HepG2 (cell line): ENCODE data around the gene IL17RB. TPM values are rescaled to one million over a fixed set of nuclear protein-coding genes. Genes with fewer than 3 reads are reported as not detected.

Experiments
- KDM2A ChIP-seq: sonication (generic); formaldehyde crosslinking; IDR thresholded peaks from 2 replicates; pipeline ENCODE4 v1.4.0; 2020; ENCODE audit warnings: low read depth, missing genetic modification reagents, borderline replicate concordance
- KLF9 ChIP-seq: IDR thresholded peaks from 2 replicates; pipeline ENCODE4 v1.6.1; 2016; ENCODE audit warnings: low read depth
- LCORL ChIP-seq, 2 experiments: fragments of 450-650 bp in 1 of 2; sonication (generic) in 1 of 2; formaldehyde crosslinking in 1 of 2; IDR thresholded peaks; 2 replicates each; pipeline versions ENCODE4 v1.5.0 to v1.6.1; 2017 to 2020; ENCODE audit warnings: antibody characterized with exemption in 1 of 2, missing genetic modification reagents in 1 of 2
- MEF2D ChIP-seq: sonication (generic); formaldehyde crosslinking; IDR thresholded peaks from 2 replicates; pipeline ENCODE4 v1.5.1; 2020; ENCODE audit warnings: mild to moderate bottlenecking, missing genetic modification reagents
- NONO ChIP-seq, 2 experiments: fragments of 450-650 bp in 1 of 2; sonication (generic) in 1 of 2; formaldehyde crosslinking in 1 of 2; IDR thresholded peaks in 1 of 2; conservative IDR thresholded peaks in 1 of 2; 2 replicates each; pipeline versions ENCODE4 v1.6.1 to v1.8.0; 2017 to 2022; ENCODE audit warnings: mild to moderate bottlenecking in 1 of 2, missing genetic modification reagents in 1 of 2, moderate library complexity in 1 of 2
- RARA ChIP-seq: IDR thresholded peaks from 2 replicates; pipeline ENCODE4 v1.6.1; 2016; ENCODE audit warnings: missing genetic modification reagents, missing compliant biosample characterization
- RBM22 ChIP-seq: fragments of 200-400 bp; formaldehyde crosslinking; optimal IDR thresholded peaks from 2 replicates; pipeline ENCODE3; 2017; ENCODE audit warnings: mild to moderate bottlenecking, low read length, moderate library complexity
- RORA ChIP-seq: sonication (generic); formaldehyde crosslinking; IDR thresholded peaks from 2 replicates; pipeline ENCODE4 v1.5.0; 2020; ENCODE audit warnings: mild to moderate bottlenecking, missing genetic modification reagents, moderate library complexity
- ZNF354B ChIP-seq: sonication (generic); formaldehyde crosslinking; IDR thresholded peaks from 2 replicates; pipeline ENCODE4 v1.8.0; 2022; ENCODE audit warnings: mild to moderate bottlenecking, missing genetic modification reagents
- ZNF446 ChIP-seq: sonication (generic); formaldehyde crosslinking; IDR thresholded peaks from 2 replicates; pipeline ENCODE4 v1.5.0; 2020; ENCODE audit warnings: mild to moderate bottlenecking, missing genetic modification reagents
- ZNF496 ChIP-seq: sonication (generic); formaldehyde crosslinking; IDR thresholded peaks from 2 replicates; pipeline ENCODE4 v1.8.1; 2023; ENCODE audit warnings: mild to moderate bottlenecking, moderate library complexity, missing genetic modification reagents; ENCODE audit not compliant: insufficient replicate concordance
- ZNF562 ChIP-seq: sonication (generic); formaldehyde crosslinking; IDR thresholded peaks from 2 replicates; pipeline ENCODE4 v1.8.0; 2022; ENCODE audit warnings: missing genetic modification reagents, borderline replicate concordance
- ZNF577 ChIP-seq: sonication (generic); formaldehyde crosslinking; IDR thresholded peaks from 2 replicates; pipeline ENCODE4 v1.4.0; 2020; ENCODE audit warnings: mild to moderate bottlenecking, low read depth, missing genetic modification reagents, borderline replicate concordance
- polyA plus RNA-seq, 8 experiments: library from polyadenylated mRNA; depleted of rRNA in 3 of 8; stranded (reverse) in 7 of 8; unstranded in 1 of 8; fragments of >200 nt; fragmentation: Illumina TruSeq in 4 of 8; extraction: Trizol in 4 of 8; gene quantifications; 2 replicates each; pipeline versions ENCODE4 v1.2.1 to v1.2.3, GENCODE V29; 2011 to 2016; ENCODE audit warnings: low read depth in 4 of 8, missing spikeins in 1 of 8, mixed read lengths in 1 of 8; ENCODE audit not compliant: insufficient read depth in 1 of 8
- total RNA-seq, 5 experiments: library from RNA; depleted of rRNA; stranded (reverse); fragments of >200 nt; fragmentation: Illumina TruSeq; extraction: Trizol; gene quantifications; 2 replicates each; pipeline ENCODE4 v1.2.3, GENCODE V29; 2016; ENCODE audit warnings: low read depth in 1 of 5
- TF ChIP-seq, protein P1 (sequence below): sonication (generic); formaldehyde crosslinking; IDR thresholded peaks from 2 replicates; pipeline ENCODE4 v1.4.0; 2020; ENCODE audit warnings: missing genetic modification reagents; ENCODE audit errors: not compliant biosample characterization
- TF ChIP-seq, protein P2 (sequence below): sonication (generic); formaldehyde crosslinking; IDR thresholded peaks from 2 replicates; pipeline ENCODE4 v1.5.1; 2020; ENCODE audit warnings: missing genetic modification reagents, mild to moderate bottlenecking, borderline replicate concordance
- TF ChIP-seq, protein P3 (sequence below): sonication (generic); formaldehyde crosslinking; IDR thresholded peaks from 2 replicates; pipeline ENCODE4 v1.4.0; 2020; ENCODE audit warnings: missing genetic modification reagents
- TF ChIP-seq, protein P4 (sequence below): sonication (generic); formaldehyde crosslinking; conservative IDR thresholded peaks from 2 replicates; pipeline ENCODE4 v1.5.0; 2020; ENCODE audit warnings: missing genetic modification reagents

IL17RB gene
- total and polyA plus RNA-seq, 2 of the 13 experiments (the other 11 are each of a cell fraction or from before 2014, with no cell fraction given), result 130 to 190 TPM

DNA sequence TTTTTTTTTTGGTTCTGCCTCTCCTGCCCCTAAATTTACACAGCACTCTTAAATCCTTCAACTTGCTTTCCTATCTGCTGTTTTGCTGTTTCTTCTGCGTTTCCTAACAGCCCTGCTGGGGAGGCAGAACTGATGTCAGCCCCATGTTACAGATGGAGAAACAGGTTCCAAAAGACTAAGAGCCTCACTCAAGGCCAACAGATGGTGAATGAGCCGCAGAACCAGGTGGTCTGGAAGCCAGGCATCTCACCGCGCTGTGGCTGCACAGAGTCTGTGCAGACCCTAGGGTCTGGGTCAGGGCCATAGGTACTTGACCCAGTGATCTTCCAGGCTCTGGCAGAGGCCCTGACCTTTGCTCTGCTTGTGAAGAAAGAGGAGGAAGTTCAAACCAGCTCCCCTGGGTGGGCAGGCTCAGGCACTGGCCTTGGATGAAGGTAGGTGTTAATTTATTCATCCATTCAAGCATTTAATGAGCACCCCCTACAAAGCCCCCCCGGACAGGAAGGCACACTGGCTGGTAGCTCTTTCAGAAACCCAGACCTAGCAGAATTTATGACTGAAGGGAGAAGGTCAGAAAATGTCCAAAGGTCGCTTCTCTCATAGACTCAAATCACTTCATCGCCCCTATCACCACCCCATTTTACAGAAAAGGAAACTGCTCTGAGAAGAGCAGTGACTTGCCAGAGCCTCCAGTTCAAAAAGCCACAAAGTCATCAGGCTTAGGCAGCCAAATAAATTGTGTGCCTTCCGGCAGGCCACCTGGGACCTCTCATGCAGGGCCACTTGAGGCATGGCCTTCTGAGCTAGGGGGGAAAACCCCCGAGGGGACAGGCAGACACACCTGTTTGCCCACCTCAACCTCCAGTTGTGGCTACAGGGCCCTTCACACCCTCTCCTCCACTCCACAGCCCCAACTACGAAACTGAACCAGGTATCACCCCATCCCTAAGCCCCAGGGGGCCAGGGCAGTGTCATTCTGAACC lies 2.9 kb upstream of the IL17RB start (continued):
- TF ChIP-seq ZNF354B (CRISPR knock-in tag), result no peak
- peak; percentile 1; the same call in 1 of the 2 replicates for TF ChIP-seq LCORL (IDR thresholded peaks at IDR 0.05)
- no peak for TF ChIP-seq LCORL (CRISPR knock-in tag; IDR thresholded peaks at IDR 0.05)
- TF ChIP-seq, protein P1, sequence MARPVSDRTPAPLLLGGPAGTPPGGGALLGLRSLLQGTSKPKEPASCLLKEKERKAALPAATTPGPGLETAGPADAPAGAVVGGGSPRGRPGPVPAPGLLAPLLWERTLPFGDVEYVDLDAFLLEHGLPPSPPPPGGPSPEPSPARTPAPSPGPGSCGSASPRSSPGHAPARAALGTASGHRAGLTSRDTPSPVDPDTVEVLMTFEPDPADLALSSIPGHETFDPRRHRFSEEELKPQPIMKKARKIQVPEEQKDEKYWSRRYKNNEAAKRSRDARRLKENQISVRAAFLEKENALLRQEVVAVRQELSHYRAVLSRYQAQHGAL (CRISPR knock-in tag), result peak; percentile 9
- TF ChIP-seq, protein P2, sequence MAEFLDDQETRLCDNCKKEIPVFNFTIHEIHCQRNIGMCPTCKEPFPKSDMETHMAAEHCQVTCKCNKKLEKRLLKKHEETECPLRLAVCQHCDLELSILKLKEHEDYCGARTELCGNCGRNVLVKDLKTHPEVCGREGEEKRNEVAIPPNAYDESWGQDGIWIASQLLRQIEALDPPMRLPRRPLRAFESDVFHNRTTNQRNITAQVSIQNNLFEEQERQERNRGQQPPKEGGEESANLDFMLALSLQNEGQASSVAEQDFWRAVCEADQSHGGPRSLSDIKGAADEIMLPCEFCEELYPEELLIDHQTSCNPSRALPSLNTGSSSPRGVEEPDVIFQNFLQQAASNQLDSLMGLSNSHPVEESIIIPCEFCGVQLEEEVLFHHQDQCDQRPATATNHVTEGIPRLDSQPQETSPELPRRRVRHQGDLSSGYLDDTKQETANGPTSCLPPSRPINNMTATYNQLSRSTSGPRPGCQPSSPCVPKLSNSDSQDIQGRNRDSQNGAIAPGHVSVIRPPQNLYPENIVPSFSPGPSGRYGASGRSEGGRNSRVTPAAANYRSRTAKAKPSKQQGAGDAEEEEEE, result peak; percentile 11; the same call in 1 of the 2 replicates
- no peak for TF ChIP-seq ZNF577 (CRISPR knock-in tag)
- TF ChIP-seq NONO (IDR thresholded peaks at IDR 0.05), result no peak
- TF ChIP-seq NONO (CRISPR knock-in tag; conservative IDR thresholded peaks at IDR 0.05), result peak; percentile 30
- TF ChIP-seq, protein P3, sequence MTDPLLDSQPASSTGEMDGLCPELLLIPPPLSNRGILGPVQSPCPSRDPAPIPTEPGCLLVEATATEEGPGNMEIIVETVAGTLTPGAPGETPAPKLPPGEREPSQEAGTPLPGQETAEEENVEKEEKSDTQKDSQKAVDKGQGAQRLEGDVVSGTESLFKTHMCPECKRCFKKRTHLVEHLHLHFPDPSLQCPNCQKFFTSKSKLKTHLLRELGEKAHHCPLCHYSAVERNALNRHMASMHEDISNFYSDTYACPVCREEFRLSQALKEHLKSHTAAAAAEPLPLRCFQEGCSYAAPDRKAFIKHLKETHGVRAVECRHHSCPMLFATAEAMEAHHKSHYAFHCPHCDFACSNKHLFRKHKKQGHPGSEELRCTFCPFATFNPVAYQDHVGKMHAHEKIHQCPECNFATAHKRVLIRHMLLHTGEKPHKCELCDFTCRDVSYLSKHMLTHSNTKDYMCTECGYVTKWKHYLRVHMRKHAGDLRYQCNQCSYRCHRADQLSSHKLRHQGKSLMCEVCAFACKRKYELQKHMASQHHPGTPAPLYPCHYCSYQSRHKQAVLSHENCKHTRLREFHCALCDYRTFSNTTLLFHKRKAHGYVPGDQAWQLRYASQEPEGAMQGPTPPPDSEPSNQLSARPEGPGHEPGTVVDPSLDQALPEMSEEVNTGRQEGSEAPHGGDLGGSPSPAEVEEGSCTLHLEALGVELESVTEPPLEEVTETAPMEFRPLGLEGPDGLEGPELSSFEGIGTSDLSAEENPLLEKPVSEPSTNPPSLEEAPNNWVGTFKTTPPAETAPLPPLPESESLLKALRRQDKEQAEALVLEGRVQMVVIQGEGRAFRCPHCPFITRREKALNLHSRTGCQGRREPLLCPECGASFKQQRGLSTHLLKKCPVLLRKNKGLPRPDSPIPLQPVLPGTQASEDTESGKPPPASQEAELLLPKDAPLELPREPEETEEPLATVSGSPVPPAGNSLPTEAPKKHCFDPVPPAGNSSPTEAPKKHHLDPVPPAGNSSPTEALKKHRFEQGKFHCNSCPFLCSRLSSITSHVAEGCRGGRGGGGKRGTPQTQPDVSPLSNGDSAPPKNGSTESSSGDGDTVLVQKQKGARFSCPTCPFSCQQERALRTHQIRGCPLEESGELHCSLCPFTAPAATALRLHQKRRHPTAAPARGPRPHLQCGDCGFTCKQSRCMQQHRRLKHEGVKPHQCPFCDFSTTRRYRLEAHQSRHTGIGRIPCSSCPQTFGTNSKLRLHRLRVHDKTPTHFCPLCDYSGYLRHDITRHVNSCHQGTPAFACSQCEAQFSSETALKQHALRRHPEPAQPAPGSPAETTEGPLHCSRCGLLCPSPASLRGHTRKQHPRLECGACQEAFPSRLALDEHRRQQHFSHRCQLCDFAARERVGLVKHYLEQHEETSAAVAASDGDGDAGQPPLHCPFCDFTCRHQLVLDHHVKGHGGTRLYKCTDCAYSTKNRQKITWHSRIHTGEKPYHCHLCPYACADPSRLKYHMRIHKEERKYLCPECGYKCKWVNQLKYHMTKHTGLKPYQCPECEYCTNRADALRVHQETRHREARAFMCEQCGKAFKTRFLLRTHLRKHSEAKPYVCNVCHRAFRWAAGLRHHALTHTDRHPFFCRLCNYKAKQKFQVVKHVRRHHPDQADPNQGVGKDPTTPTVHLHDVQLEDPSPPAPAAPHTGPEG (CRISPR knock-in tag), result peak; percentile 7; the same call in 1 of the 2 replicates
- peak; percentile 88 for TF ChIP-seq RARA
- peak; percentile 26 for TF ChIP-seq RBM22
- no peak for TF ChIP-seq RORA (CRISPR knock-in tag)
- peak; percentile 12; the same call in 1 of the 2 replicates for TF ChIP-seq KDM2A (CRISPR knock-in tag)
- no peak for TF ChIP-seq ZNF496 (CRISPR knock-in tag)
- TF ChIP-seq ZNF446 (CRISPR knock-in tag), result peak; percentile 13; the same call in 1 of the 2 replicates
- 0 out of 2 replicates have a peak, but pooled peaks have one; percentile 16 for TF ChIP-seq KLF9 (CRISPR knock-in tag)
- TF ChIP-seq, protein P4, sequence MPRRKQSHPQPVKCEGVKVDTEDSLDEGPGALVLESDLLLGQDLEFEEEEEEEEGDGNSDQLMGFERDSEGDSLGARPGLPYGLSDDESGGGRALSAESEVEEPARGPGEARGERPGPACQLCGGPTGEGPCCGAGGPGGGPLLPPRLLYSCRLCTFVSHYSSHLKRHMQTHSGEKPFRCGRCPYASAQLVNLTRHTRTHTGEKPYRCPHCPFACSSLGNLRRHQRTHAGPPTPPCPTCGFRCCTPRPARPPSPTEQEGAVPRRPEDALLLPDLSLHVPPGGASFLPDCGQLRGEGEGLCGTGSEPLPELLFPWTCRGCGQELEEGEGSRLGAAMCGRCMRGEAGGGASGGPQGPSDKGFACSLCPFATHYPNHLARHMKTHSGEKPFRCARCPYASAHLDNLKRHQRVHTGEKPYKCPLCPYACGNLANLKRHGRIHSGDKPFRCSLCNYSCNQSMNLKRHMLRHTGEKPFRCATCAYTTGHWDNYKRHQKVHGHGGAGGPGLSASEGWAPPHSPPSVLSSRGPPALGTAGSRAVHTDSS (CRISPR knock-in tag), result no peak
- peak; percentile 45 for TF ChIP-seq MEF2D
- TF ChIP-seq ZNF562 (CRISPR knock-in tag), result no peak
